Measurements from ENCODE around the gene TMIGD1.
"Not testable (repeated sequence)": the region's sequence is repeated elsewhere in the genome, so short reads cannot be mapped to it uniquely, and the experiment has no call there.

Gene TMIGD1

GRCh38 chr17:30358055-30358760, 24.4 kb upstream of the TMIGD1 start:
- no peak for DNase-seq

GRCh38 chr17:30357476-30357875, 23.6 kb upstream of the TMIGD1 start:
- no peak for DNase-seq

- DNase-seq, result no peak
Observed at GRCh38 chr17:30354701-30355100, 20.8 kb upstream of the TMIGD1 start.

- DNase-seq, result no peak
Observed at GRCh38 chr17:30352240-30352814, 18.5 kb upstream of the TMIGD1 start.

GRCh38 chr17:30351735-30352134, 17.9 kb upstream of the TMIGD1 start:
- DNase-seq, result no peak

- not testable (repeated sequence) for DNase-seq
Observed at GRCh38 chr17:30351263-30351662, 17.4 kb upstream of the TMIGD1 start.

- DNase-seq, result no peak
Observed at GRCh38 chr17:30349252-30349651, 15.4 kb upstream of the TMIGD1 start.

- DNase-seq, result no peak
Observed at GRCh38 chr17:30347488-30347887, 13.6 kb upstream of the TMIGD1 start.

- DNase-seq, result no peak
Observed at GRCh38 chr17:30346221-30346795, 12.5 kb upstream of the TMIGD1 start.

GRCh38 chr17:30345527-30346075, 11.7 kb upstream of the TMIGD1 start:
- no peak for DNase-seq

- DNase-seq, result no peak
Observed at GRCh38 chr17:30345089-30345433, 11.2 kb upstream of the TMIGD1 start.

GRCh38 chr17:30344283-30345088, 10.6 kb upstream of the TMIGD1 start:
- no peak for DNase-seq

- no peak for DNase-seq
Observed at GRCh38 chr17:30343796-30344195, 9.9 kb upstream of the TMIGD1 start.

- DNase-seq, result not testable (repeated sequence)
Observed at GRCh38 chr17:30343244-30343643, 9.4 kb upstream of the TMIGD1 start.

GRCh38 chr17:30341703-30342249, 7.9 kb upstream of the TMIGD1 start:
- DNase-seq, result no peak

GRCh38 chr17:30340801-30341356, 7.0 kb upstream of the TMIGD1 start:
- no peak for DNase-seq

- no peak for DNase-seq
Observed at GRCh38 chr17:30339086-30339485, 5.2 kb upstream of the TMIGD1 start.

GRCh38 chr17:30337393-30337999, 3.6 kb upstream of the TMIGD1 start:
- DNase-seq, result no peak

- no peak for DNase-seq
Observed at GRCh38 chr17:30336369-30337171, 2.7 kb upstream of the TMIGD1 start.

GRCh38 chr17:30334421-30334820, 564 bp upstream of the TMIGD1 start:
- DNase-seq, result no peak

GRCh38 chr17:30332057-30332542, 1.8 kb downstream of the TMIGD1 start:
- DNase-seq, result no peak
